NCI-H2196 (cell line): Measurements from ENCODE around the gene TMEM201.
A peak's percentile ranks its signal among the peaks of the same experiment; 100 is the strongest.

ENCODE experiments used
- DNase-seq: peaks from one replicate; lab custom pipeline; 2025; ENCODE audit not compliant: unreplicated experiment; lab: John Stamatoyannopoulos, UW

Gene TMEM201

GRCh38 chr1:9576903-9577302 lies 11.8 kb upstream of the TMEM201 start:
- no peak for DNase-seq

- no peak for DNase-seq
Observed at GRCh38 chr1:9577423-9577822, 11.3 kb upstream of the TMEM201 start.

GRCh38 chr1:9580942-9581341 lies 7.8 kb upstream of the TMEM201 start:
- no peak for DNase-seq

GRCh38 chr1:9586147-9586766 lies 2.5 kb upstream of the TMEM201 start:
- no peak for DNase-seq

- DNase-seq = no peak
Observed at GRCh38 chr1:9589144-9589718, 520 bp downstream of the TMEM201 start.

GRCh38 chr1:9589719-9590157 lies 1.0 kb downstream of the TMEM201 start:
- no peak for DNase-seq

GRCh38 chr1:9590201-9590600 lies 1.5 kb downstream of the TMEM201 start:
- DNase-seq = no peak

- no peak for DNase-seq
Observed at GRCh38 chr1:9590945-9591668, 2.4 kb downstream of the TMEM201 start.

GRCh38 chr1:9591669-9592509 lies 3.2 kb downstream of the TMEM201 start:
- DNase-seq = no peak

GRCh38 chr1:9592510-9593075 lies 3.9 kb downstream of the TMEM201 start:
- no peak for DNase-seq

GRCh38 chr1:9593147-9593491 lies 4.4 kb downstream of the TMEM201 start:
- DNase-seq = no peak

- peak; percentile 92 for DNase-seq
Observed at GRCh38 chr1:9593492-9594465, 5.1 kb downstream of the TMEM201 start.

- no peak for DNase-seq
Observed at GRCh38 chr1:9594471-9595155, 5.9 kb downstream of the TMEM201 start.

GRCh38 chr1:9595156-9595967 lies 6.7 kb downstream of the TMEM201 start:
- no peak for DNase-seq

GRCh38 chr1:9595968-9596340 lies 7.2 kb downstream of the TMEM201 start:
- no peak for DNase-seq

GRCh38 chr1:9596415-9597123 lies 7.9 kb downstream of the TMEM201 start:
- no peak for DNase-seq

- no peak for DNase-seq
Observed at GRCh38 chr1:9597361-9598315, 8.9 kb downstream of the TMEM201 start.
